ENCODE results near the gene DNAJB9.

DNA sequence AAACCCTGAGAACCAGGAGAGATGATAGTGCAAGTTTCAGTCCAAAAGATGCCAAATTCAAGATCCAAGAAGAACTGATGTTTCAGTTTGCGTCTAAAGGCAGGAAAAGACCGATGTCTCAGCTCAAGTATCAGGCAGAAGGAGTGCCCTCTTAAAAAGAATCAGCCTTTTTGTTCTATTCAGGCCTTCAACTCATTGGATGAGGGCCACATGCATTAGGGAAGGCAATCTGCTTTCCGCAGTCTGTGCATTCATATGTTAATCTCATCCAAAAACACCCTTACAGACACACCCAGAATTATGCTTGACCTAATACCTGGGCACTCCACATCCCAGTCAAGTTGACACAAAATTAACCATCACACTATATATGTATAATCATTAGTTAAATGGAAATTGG is 45.2 kb downstream of the DNAJB9 start:
- TF ChIP-seq, protein P1, sequence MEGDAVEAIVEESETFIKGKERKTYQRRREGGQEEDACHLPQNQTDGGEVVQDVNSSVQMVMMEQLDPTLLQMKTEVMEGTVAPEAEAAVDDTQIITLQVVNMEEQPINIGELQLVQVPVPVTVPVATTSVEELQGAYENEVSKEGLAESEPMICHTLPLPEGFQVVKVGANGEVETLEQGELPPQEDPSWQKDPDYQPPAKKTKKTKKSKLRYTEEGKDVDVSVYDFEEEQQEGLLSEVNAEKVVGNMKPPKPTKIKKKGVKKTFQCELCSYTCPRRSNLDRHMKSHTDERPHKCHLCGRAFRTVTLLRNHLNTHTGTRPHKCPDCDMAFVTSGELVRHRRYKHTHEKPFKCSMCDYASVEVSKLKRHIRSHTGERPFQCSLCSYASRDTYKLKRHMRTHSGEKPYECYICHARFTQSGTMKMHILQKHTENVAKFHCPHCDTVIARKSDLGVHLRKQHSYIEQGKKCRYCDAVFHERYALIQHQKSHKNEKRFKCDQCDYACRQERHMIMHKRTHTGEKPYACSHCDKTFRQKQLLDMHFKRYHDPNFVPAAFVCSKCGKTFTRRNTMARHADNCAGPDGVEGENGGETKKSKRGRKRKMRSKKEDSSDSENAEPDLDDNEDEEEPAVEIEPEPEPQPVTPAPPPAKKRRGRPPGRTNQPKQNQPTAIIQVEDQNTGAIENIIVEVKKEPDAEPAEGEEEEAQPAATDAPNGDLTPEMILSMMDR (conservative IDR thresholded peaks at IDR 0.05), result no peak
- TF ChIP-seq ZFX (IDR thresholded peaks at IDR 0.05), result no peak

Data from C4-2B (cell line).